ENCODE measurements around the gene CENPF. TPM values are rescaled to one million over a fixed set of nuclear protein-coding genes. Genes with fewer than 3 reads are reported as not detected.

The CENPF gene
- total and polyA plus RNA-seq, 8 donors, result 0.15 to 43.2 (median 6.8) TPM

- TF ChIP-seq POLR2AphosphoS5 (IDR thresholded peaks at IDR 0.05) (no peak), POLR2A (IDR thresholded peaks at IDR 0.05) (no peak), EP300 (IDR thresholded peaks at IDR 0.05) (no peak), CTCF (IDR thresholded peaks at IDR 0.05) (no peak)
- Histone ChIP-seq H3K9me3 (no peaks in the 10 kb centered on the region), H3K4me3 (no peak overlapping the region), H3K27me3 (no peaks in the 10 kb centered on the region), H3K4me1 (peaks cover 0 to 6% (median 0%) of the 10 kb centered on the region in 4 donors), H3K27ac (no peak overlapping the region), H3K36me3 (peaks cover 0 to 10% (median 0%) of the 10 kb centered on the region in 4 donors)
- intact Hi-C loops (cut with DNase I; ENCODE audit: low total_unique reads), result loop anchor here (10.0 kb wide), 2 partner anchors 424 to 886 kb away; no protein-coding TSS in a partner anchor
- WGBS, 5 donors, result 60 to 78% (median 71%) methylated on average over 3 of the region's 3 CpGs
- DNase-seq, result no peak
These were observed 36.0 kb downstream of the CENPF start for GRCh38 chr1:214638997-214639396.

- 85 to 89% (median 88%) methylated on average over 6 of the region's 6 CpGs for WGBS, 5 donors
- Histone ChIP-seq H3K36me3 (peaks cover 0 to 10% (median 0%) of the 10 kb centered on the region in 4 donors), H3K27me3 (no peaks in the 10 kb centered on the region), H3K27ac (no peak overlapping the region), H3K4me3 (no peak overlapping the region), H3K4me1 (peaks cover 0 to 6% (median 0%) of the 10 kb centered on the region in 4 donors), H3K9me3 (no peaks in the 10 kb centered on the region)
- no peak for TF ChIP-seq POLR2AphosphoS5 (IDR thresholded peaks at IDR 0.05)
- TF ChIP-seq CTCF (IDR thresholded peaks at IDR 0.05), result no peak
- TF ChIP-seq EP300 (IDR thresholded peaks at IDR 0.05), result no peak
- no peak for TF ChIP-seq POLR2A (IDR thresholded peaks at IDR 0.05)
- intact Hi-C loops (cut with DNase I; ENCODE audit: low total_unique reads), result no loop called here
- no peak for DNase-seq
These were observed 37.6 kb downstream of the CENPF start for GRCh38 chr1:214640431-214641213.

GRCh38 chr1:214641214-214641895 is 38.4 kb downstream of the CENPF start:
- Histone ChIP-seq H3K27me3 (no peaks in the 10 kb centered on the region), H3K9me3 (no peaks in the 10 kb centered on the region), H3K4me3 (no peak overlapping the region), H3K4me1 (peaks cover 0 to 6% (median 0%) of the 10 kb centered on the region in 4 donors), H3K27ac (no peak overlapping the region), H3K36me3 (peaks cover 0 to 10% (median 0%) of the 10 kb centered on the region in 4 donors)
- 89 to 97% (median 93%) methylated on average over 2 of the region's 2 CpGs for WGBS, 5 donors
- intact Hi-C loops (cut with DNase I; ENCODE audit: low total_unique reads), result no loop called here
- DNase-seq, result no peak
- TF ChIP-seq POLR2A (IDR thresholded peaks at IDR 0.05) (no peak), CTCF (IDR thresholded peaks at IDR 0.05) (no peak), POLR2AphosphoS5 (IDR thresholded peaks at IDR 0.05) (no peak), EP300 (IDR thresholded peaks at IDR 0.05) (no peak)

GRCh38 chr1:214643030-214643429 is 40.0 kb downstream of the CENPF start:
- DNase-seq, result no peak
- intact Hi-C loops (cut with DNase I; ENCODE audit: low total_unique reads), result no loop called here
- 80 to 95% (median 93%) methylated on average over 8 of the region's 8 CpGs for WGBS, 5 donors
- TF ChIP-seq EP300 (IDR thresholded peaks at IDR 0.05) (no peak), POLR2AphosphoS5 (IDR thresholded peaks at IDR 0.05) (no peak), POLR2A (IDR thresholded peaks at IDR 0.05) (no peak), CTCF (IDR thresholded peaks at IDR 0.05) (no peak)
- Histone ChIP-seq H3K4me1 (no peaks in the 10 kb centered on the region), H3K4me3 (no peak overlapping the region), H3K9me3 (no peaks in the 10 kb centered on the region), H3K27ac (no peak overlapping the region), H3K36me3 (peaks cover 0 to 10% (median 0%) of the 10 kb centered on the region in 4 donors), H3K27me3 (no peaks in the 10 kb centered on the region)
